SJSA1 (cell line): Measurements from ENCODE around the gene TRIM50. TPM values are rescaled to one million over a fixed set of nuclear protein-coding genes. Genes with fewer than 3 reads are reported as not detected.
A peak's percentile ranks its signal among the peaks of the same experiment; 100 is the strongest.
"Not testable (repeated sequence)": the region's sequence is repeated elsewhere in the genome, so short reads cannot be mapped to it uniquely, and the experiment has no call there.

Experiments
- DNase-seq, 2 experiments: peaks; one replicate each; pipeline ENCODE4 v3.0.0-alpha.2; 2015 to 2020; ENCODE audit warnings: low spot score in 2 of 2, low read depth in 1 of 2
- H3K27ac ChIP-seq: fragments of 250-450 bp; sonication (Bioruptor Pico); 2 replicates; pipeline ENCODE4 v1.5.1; 2020; ENCODE audit warnings: mild to moderate bottlenecking, moderate library complexity
- H3K27me3 ChIP-seq: fragments of 250-450 bp; sonication (Bioruptor Pico); replicated peaks from 2 replicates; pipeline ENCODE4 v1.5.1; 2020; ENCODE audit warnings: mild to moderate bottlenecking, moderate library complexity
- H3K36me3 ChIP-seq: fragments of 250-450 bp; sonication (Bioruptor Pico); 2 replicates; pipeline ENCODE4 v1.5.1; 2020; ENCODE audit warnings: mild to moderate bottlenecking
- H3K4me1 ChIP-seq: fragments of 250-450 bp; sonication (Bioruptor Pico); replicated peaks from 2 replicates; pipeline ENCODE4 v1.6.1; 2021; ENCODE audit warnings: mild to moderate bottlenecking
- H3K4me3 ChIP-seq: fragments of 250-450 bp; sonication (Bioruptor Pico); 2 replicates; pipeline ENCODE4 v1.5.1; 2020; ENCODE audit warnings: mild to moderate bottlenecking
- H3K9me3 ChIP-seq: fragments of 250-450 bp; sonication (Bioruptor Pico); replicated peaks from 2 replicates; pipeline ENCODE4 v1.5.1; 2020; ENCODE audit warnings: mild to moderate bottlenecking
- total RNA-seq: library from RNA; depleted of rRNA; stranded (reverse); fragments of >200 nt; shearing (Covaris generic); gene quantifications from 2 replicates; pipeline ENCODE4 v1.2.3, GENCODE V29; 2014

Gene TRIM50
- total RNA-seq, 1 experiment from 2014 or later: not detected

DNA sequence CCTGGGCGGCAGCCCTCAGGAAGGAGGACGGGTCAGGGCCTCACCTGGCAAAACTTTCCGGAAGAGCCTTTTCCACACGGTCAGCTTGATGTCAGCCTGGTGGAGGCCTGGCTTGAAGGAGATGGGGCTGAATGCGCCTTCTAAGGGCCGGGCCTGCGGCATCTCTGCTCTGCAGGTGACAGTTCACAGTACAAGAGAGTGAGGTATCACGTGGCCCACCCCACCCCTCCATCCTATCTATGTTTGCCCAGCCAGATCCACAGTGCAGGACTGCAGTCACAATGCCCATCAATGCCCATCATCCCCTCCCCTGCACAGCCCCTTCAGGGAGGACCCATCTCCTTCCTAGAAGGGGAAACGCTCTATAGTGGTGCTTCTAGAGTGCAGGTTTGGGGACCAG lies 11.4 kb downstream of the TRIM50 start:
- no peak overlapping the region for H3K27ac ChIP-seq
- H3K27me3 ChIP-seq: no peaks in the 10 kb centered on the region
- H3K36me3 ChIP-seq: no peaks in the 10 kb centered on the region
- H3K9me3 ChIP-seq: no peaks in the 10 kb centered on the region
- no peak for DNase-seq
- no peak overlapping the region for H3K4me3 ChIP-seq
- H3K4me1 ChIP-seq: 0 out of 2 replicates have a peak, but pooled peaks cover 2% of the 10 kb centered on the region

DNA sequence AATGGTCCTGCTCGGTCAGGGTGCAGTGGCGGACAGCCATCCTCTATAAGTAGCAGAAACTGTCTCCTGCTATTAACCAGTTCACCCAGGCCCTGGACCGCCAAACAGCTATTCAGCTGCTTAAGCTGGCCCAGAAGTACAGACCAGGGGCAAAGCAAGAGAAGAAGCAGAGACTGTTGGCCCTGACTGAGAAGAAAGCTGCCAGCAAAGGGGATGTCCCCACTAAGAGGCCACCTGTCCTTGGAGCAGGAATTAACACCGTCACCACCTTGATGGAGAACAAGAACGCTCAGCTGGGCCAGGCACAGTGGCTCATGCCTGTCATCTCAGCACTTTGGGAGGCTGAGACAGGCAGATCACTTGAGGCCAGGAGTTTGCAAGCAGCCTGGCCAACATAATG lies 13.6 kb downstream of the TRIM50 start:
- no peak for DNase-seq
- no peaks in the 10 kb centered on the region for H3K36me3 ChIP-seq
- H3K9me3 ChIP-seq: no peaks in the 10 kb centered on the region
- H3K27ac ChIP-seq: no peak overlapping the region
- H3K4me1 ChIP-seq: 0 out of 2 replicates have a peak, but pooled peaks cover 3% of the 10 kb centered on the region
- H3K27me3 ChIP-seq: no peaks in the 10 kb centered on the region
- H3K4me3 ChIP-seq: no peak overlapping the region

- H3K9me3 ChIP-seq: no peaks in the 10 kb centered on the region
- H3K27ac ChIP-seq: no peak overlapping the region
- no peak for DNase-seq
- H3K4me1 ChIP-seq: 0 out of 2 replicates have a peak, but pooled peaks cover 6% of the 10 kb centered on the region
- no peaks in the 10 kb centered on the region for H3K36me3 ChIP-seq
- no peak overlapping the region for H3K4me3 ChIP-seq
- H3K27me3 ChIP-seq: no peaks in the 10 kb centered on the region
Measured at GRCh38 chr7:73313521-73313906, 14.4 kb downstream of the TRIM50 start.

- 0 out of 2 replicates have a peak, but pooled peaks cover 2% of the 10 kb centered on the region for H3K36me3 ChIP-seq
- no peak overlapping the region for H3K27ac ChIP-seq
- H3K4me3 ChIP-seq: no peak overlapping the region
- DNase-seq: no peak
- H3K27me3 ChIP-seq: no peaks in the 10 kb centered on the region
- peaks cover 9% of the 10 kb centered on the region; the same call in 1 of the 2 replicates for H3K4me1 ChIP-seq
- H3K9me3 ChIP-seq: no peaks in the 10 kb centered on the region
Measured at GRCh38 chr7:73312831-73313520, 14.9 kb downstream of the TRIM50 start.

DNA sequence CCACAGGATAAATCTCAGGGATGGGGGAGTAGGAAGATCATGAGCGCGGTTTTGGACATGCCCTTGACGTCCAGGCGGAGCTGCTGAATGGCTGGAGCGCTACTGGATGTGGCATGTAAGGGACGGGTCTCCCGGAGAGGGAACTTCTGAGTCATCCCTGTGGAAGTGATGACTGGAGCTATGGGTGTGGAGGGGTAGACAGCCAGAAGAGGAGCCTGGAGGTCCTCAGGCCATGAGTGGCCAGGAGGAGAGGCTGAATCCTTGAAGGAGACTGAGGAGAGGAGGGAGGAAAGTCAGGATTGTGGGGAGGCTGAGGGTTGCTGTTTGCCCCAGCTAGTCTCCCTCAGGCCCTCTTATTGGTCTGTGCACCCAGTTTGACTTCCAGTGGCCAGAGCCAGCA lies 16.5 kb downstream of the TRIM50 start:
- H3K9me3 ChIP-seq, H3K27me3 ChIP-seq, H3K27ac ChIP-seq, H3K36me3 ChIP-seq, H3K4me3 ChIP-seq, DNase-seq: not testable (repeated sequence)
- H3K4me1 ChIP-seq: peaks cover 13% of the 10 kb centered on the region; the same call in 1 of the 2 replicates

GRCh38 chr7:73308665-73309214 lies 19.1 kb downstream of the TRIM50 start, which contains the start of gene NSUN5:
Gene NSUN5, minus strand, starts transcription at chr7:73308826. Its CDS starts 36 bp downstream, at chr7:73308790.
- no peak within 1 kb of the TSS for H3K27ac ChIP-seq
- no peaks in the 10 kb centered on the region for H3K9me3 ChIP-seq
- peak; percentile 35 to 79 for DNase-seq
- peaks cover 28% of the 10 kb centered on the region for H3K36me3 ChIP-seq
- H3K27me3 ChIP-seq: no peaks in the 10 kb centered on the region
- H3K4me1 ChIP-seq: peaks cover 13% of the 10 kb centered on the region; the same call in 1 of the 2 replicates
- H3K4me3 ChIP-seq: peak within 1 kb of the TSS; percentile 52

GRCh38 chr7:73308074-73308664 lies 19.7 kb downstream of the TRIM50 start:
- no peak overlapping the region for H3K27ac ChIP-seq
- no peaks in the 10 kb centered on the region for H3K9me3 ChIP-seq
- H3K4me1 ChIP-seq: peaks cover 13% of the 10 kb centered on the region; the same call in 1 of the 2 replicates
- peak overlapping the region; percentile 52 for H3K4me3 ChIP-seq
- peak in 1 of 2 experiments; percentile 40 for DNase-seq
- no peaks in the 10 kb centered on the region for H3K27me3 ChIP-seq
- H3K36me3 ChIP-seq: peaks cover 32% of the 10 kb centered on the region

DNA sequence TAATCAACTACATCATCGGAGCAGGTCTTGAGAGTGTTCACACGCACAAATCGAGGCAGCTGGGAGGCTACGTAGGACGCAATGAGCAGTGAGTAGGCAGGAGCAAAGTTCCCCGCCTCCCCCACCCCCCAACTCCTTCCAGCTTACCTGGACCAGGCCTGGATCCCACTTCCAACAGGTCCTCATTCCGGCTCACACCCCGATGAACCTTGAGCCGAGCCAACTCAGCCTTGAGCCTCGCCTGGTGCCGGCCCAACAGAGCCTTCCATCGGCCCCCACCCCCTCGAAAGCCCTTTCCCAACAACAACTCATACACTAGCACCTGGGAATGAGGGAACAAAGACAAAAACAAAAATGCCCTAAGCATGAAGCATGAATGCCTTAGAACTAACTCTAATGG lies 20.4 kb downstream of the TRIM50 start:
- H3K27me3 ChIP-seq: no peaks in the 10 kb centered on the region
- no peaks in the 10 kb centered on the region for H3K9me3 ChIP-seq
- H3K36me3 ChIP-seq: peaks cover 32% of the 10 kb centered on the region
- H3K4me3 ChIP-seq: peak overlapping the region; percentile 52
- DNase-seq: peak in 1 of 2 experiments; percentile 38
- no peak overlapping the region for H3K27ac ChIP-seq
- peaks cover 13% of the 10 kb centered on the region; the same call in 1 of the 2 replicates for H3K4me1 ChIP-seq

DNA sequence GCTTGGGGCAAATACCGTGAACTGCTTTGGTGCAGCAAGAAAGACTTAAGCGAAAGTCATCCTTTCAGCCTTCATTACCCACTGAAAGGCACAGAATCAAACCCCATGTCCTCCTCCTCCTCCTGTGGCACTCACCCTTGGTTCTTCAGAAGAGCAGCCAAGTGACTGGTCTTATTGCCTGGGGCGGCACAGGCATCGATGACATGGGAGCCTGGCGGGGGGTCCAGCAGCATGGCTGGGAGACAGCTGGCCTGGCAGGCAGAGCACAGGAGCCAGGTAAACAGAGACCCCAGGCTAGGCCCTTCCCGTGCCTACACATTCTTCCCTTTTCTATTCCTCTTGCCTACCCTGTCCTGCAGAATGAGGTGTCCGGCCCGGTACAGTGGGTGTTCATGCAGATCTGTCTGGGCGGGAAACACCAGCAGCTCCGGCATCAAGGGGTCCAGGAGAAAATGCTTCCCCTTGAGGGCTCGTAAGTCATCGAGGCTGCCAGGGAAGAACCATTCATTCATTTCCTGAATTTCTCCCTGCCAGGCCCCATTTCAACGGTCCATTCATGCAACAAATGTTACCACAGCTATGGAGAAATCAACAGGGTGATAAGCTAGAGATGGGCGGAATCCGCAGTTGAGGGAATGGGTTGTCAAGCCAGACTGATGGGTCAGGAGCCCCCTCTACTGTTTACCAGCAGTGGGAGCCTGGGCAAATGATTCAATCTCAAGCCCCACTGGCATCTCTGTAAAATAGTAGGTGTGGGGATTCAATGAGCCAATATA lies 23.1 kb downstream of the TRIM50 start:
- H3K36me3 ChIP-seq: peaks cover 32% of the 10 kb centered on the region
- peak in 1 of 2 experiments; percentile 35 for DNase-seq
- not testable (repeated sequence) for H3K9me3 ChIP-seq, H3K4me1 ChIP-seq, H3K4me3 ChIP-seq, H3K27me3 ChIP-seq, H3K27ac ChIP-seq

DNA sequence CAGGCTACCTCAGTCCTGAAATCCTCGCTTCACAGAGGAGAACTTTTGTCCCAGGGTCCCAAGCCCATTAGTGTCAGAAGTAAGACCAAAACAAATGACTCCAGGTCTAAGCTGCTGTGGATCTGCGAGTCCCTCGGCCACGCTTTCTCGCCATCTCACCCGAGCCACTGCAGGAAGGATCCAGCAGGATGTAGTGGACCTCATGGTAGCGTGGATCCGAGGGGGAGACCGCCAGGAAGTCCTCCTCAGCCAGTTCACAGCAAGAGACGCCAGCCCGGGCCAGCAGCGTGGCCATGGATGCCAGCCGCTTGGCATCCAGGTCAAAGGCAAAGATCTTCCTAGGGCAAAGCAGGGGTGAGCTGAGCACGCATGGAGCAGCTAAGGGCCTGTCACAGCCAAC lies 23.8 kb downstream of the TRIM50 start:
- Histone ChIP-seq H3K9me3 (no peaks in the 10 kb centered on the region), H3K36me3 (peaks cover 32% of the 10 kb centered on the region), H3K4me3 (no peak overlapping the region), H3K27ac (no peak overlapping the region), H3K4me1 (peaks cover 8% of the 10 kb centered on the region; the same call in 1 of the 2 replicates), H3K27me3 (no peaks in the 10 kb centered on the region)
- DNase-seq: peak in 1 of 2 experiments; percentile 25

DNA sequence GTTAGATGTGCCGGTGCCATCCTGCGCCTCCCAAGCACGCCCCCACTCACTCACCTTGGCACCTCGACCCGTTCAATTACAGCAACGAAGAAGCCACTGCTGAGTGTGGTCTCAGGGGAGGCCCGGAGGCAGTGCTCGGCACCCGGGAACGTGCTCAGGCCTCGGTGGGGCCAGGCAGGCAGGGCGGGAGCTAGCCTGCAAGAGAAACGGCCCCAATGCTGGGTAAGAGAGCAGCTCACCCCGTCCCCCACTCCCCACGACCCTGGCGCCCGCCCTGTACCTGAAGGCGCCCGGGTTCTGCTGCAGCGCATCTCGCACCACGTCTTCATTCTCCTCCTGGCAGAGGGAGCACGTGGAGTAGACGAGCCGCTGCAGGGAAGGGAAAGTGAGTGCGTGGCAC lies 24.3 kb downstream of the TRIM50 start:
- H3K4me3 ChIP-seq: no peak overlapping the region
- no peaks in the 10 kb centered on the region for H3K9me3 ChIP-seq
- peaks cover 32% of the 10 kb centered on the region for H3K36me3 ChIP-seq
- H3K27ac ChIP-seq: no peak overlapping the region
- H3K27me3 ChIP-seq: no peaks in the 10 kb centered on the region
- H3K4me1 ChIP-seq: peaks cover 7% of the 10 kb centered on the region; the same call in 1 of the 2 replicates
- DNase-seq: peak in 1 of 2 experiments; percentile 40

DNA sequence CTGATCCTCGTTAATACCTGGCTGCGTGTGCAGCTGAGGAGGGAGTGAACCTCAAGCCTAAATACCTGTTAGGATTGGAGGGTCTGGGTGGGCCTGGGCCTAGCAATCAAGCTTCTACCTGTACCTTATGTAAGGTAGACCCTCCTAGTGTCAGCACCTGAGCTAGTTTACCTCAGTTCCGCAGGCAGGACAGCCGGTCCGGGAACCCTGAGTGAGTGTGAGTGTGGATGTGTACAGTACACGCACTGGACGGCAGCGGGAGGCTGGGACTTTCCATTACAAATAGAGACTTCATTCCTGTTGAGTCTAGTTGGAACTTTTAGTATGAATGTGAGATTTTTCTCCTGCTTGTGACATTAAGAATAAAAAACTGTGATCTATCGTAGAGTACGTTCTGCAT lies 25.0 kb downstream of the TRIM50 start:
- not testable (repeated sequence) for H3K4me3 ChIP-seq, H3K27me3 ChIP-seq, H3K4me1 ChIP-seq, DNase-seq, H3K27ac ChIP-seq, H3K9me3 ChIP-seq
- H3K36me3 ChIP-seq: peaks cover 30% of the 10 kb centered on the region

DNA sequence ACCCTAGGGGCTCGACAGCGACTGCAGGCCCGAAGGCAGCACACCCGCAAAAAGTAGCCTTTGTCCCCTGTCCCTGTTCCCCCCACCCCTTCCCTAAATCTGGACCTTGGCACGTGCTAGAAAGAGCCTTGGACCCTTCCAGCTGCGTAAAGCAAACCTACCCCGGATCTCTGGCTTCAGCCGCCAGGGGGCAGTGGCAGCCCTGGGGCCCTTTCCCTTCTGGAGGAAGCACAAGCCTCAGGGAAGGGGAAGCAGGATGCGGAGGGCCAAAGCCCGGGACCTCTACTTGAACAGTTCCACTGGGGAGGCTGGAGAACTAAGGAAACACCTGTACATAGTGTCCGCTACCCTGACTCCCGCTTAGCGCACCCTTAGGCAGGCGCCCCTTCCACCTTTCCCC lies 26.8 kb downstream of the TRIM50 start:
- H3K9me3 ChIP-seq, H3K4me3 ChIP-seq, DNase-seq, H3K27ac ChIP-seq, H3K4me1 ChIP-seq, H3K27me3 ChIP-seq: not testable (repeated sequence)
- H3K36me3 ChIP-seq: peaks cover 25% of the 10 kb centered on the region
